Measurements from ENCODE around the gene U2AF1L4.

DNA sequence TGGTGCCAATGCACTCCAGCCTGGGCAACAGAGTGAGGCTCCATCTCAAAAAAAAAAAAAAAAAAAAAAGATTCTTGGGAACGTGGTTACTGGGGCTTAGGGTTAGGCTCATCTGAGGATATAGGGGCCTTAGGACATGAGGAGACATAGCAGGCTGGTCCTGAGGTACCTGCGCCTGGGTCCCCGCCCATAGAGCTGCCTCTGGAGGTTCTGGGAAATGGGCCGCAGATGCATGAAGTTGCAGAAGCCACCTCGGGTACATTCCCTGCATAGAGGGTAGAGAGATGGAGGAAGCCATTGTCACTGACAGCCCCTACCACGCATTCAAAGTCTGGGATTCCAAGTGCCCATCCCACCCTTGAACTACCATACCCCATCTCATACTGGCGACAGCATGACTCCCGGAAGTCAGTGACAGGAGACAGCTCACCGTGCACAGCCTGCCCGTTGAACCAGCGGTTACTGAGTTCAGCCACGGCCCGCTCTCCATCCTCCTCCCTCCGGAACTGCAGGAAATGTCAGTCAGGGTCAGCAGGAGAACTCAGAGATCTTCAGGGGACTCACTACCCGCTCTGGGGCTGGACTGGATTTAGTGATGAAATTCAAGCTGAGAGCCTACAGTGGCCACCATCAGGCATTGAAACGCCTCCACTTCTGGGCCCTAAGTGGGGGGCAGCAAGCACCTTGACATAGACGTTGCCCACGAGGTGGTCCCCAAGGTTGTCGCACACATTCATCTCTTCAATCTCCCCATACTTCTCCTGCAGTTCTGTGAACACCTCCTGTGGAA lies 1.4 kb downstream of the U2AF1L4 start:
- no peak for TF ChIP-seq EZH2 (IDR thresholded peaks at IDR 0.05)
- no peak for TF ChIP-seq POLR2AphosphoS5 (IDR thresholded peaks at IDR 0.05; ENCODE audit: borderline replicate concordance, low read depth, low read length)
